ENCODE results near the gene NMNAT1. TPM values are rescaled to one million over a fixed set of nuclear protein-coding genes. Genes with fewer than 3 reads are reported as not detected.
"Not testable (repeated sequence)": the region's sequence is repeated elsewhere in the genome, so short reads cannot be mapped to it uniquely, and the experiment has no call there.

Gene NMNAT1
- total RNA-seq, 1 experiment from 2014 or later = 2.3 TPM

DNA sequence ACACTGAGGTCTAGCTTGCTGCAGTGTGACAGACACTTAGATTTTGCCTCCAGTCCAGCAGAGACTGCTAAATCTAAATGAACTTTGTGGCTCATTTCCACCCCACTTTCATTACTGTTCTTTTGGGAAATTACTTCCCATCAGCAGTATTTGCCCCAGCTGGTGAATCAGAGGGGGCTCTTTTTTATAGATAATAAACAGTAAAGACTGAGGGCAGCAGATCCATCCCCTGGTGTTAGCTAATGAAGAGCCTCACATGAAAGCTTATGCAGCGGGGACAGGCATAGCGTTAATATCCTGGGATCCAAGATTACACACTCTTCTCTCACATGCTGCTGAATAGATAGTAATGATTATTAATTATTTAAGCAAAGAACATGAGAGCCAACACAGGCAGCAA, 26.8 kb upstream of the NMNAT1 start (continued):
- TF ChIP-seq ZNF671 (CRISPR knock-in tag; IDR thresholded peaks at IDR 0.05) = no peak
- no peak for TF ChIP-seq FOXJ3 (CRISPR knock-in tag; IDR thresholded peaks at IDR 0.05; ENCODE audit: borderline replicate concordance)
- TF ChIP-seq ESRRA (CRISPR knock-in tag; IDR thresholded peaks at IDR 0.05; ENCODE audit: borderline replicate concordance) = no peak
- TF ChIP-seq PRRX2 (CRISPR knock-in tag; IDR thresholded peaks at IDR 0.05) = no peak

DNA sequence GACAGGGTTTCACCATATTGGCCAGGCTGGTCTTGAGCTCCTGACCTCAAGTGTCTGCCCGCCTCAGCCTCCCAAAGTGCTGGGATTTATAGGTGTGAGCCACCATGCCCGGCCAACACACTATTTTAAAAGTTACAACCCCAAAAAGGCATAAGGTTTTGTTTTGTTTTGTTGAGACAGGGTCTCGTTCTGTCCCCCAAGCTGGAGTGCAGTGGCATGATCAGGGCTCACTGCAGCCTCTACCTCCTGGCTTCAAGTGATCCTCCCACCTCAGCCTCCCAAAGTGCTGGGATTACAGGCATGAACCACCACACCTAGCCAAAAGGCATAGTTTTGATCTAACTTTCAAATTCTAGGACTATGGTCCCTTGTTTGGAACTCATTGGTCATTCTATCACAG, 25.8 kb upstream of the NMNAT1 start:
- H3K9me3 Mint-ChIP-seq; H3K36me3 Mint-ChIP-seq; ATAC-seq; H3K27ac Mint-ChIP-seq; H3K4me3 Mint-ChIP-seq; DNase-seq (ENCODE audit: low spot score); POLR2A ChIA-PET; H3K27me3 Mint-ChIP-seq (ENCODE audit: low read depth): not testable (repeated sequence)
- H3K4me1 Mint-ChIP-seq = peaks cover 16% of the 10 kb centered on the region
- CTCF ChIA-PET = interaction anchor here (1.0 kb wide), 1 partner anchor 50 kb away, joined by 4 read pairs; no protein-coding TSS in a partner anchor

DNA sequence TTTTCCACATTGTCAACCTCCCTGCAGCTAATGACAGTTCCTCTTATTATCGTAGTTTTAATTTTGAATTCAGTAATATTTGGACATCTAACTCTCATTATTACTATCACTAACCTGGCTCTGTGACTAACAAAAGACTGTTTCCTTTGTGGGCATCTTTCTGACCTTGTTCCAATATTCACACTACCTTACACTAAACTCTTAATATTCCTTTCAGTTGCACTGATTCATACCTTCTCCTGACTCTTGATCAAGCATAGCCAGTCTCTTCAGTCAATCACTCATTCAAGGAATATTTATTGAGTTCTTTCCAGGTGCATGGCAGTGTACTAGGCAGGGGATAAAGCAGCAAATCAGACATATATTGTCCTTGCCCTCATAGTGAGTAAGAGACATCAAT, 25.4 kb upstream of the NMNAT1 start:
- ChIA-PET POLR2A (no interaction called here), CTCF (no interaction called here)
- H3K9me3 Mint-ChIP-seq = no peaks in the 10 kb centered on the region
- H3K4me1 Mint-ChIP-seq = peaks cover 16% of the 10 kb centered on the region
- no peak overlapping the region for H3K27ac Mint-ChIP-seq
- no peaks in the 10 kb centered on the region for H3K36me3 Mint-ChIP-seq
- no peak for ATAC-seq
- H3K4me3 Mint-ChIP-seq = no peak overlapping the region
- no peak for DNase-seq (ENCODE audit: low spot score)
- H3K27me3 Mint-ChIP-seq (ENCODE audit: low read depth) = no peaks in the 10 kb centered on the region
- TF ChIP-seq, protein P1, sequence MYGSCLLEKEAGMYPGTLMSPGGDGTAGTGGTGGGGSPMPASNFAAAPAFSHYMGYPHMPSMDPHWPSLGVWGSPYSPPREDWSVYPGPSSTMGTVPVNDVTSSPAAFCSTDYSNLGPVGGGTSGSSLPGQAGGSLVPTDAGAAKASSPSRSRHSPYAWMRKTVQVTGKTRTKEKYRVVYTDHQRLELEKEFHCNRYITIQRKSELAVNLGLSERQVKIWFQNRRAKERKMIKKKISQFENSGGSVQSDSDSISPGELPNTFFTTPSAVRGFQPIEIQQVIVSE (CRISPR knock-in tag; IDR thresholded peaks at IDR 0.05; ENCODE audit: borderline replicate concordance) = no peak
- TF ChIP-seq GTF2I (CRISPR knock-in tag; conservative IDR thresholded peaks at IDR 0.05) = no peak
- no peak for TF ChIP-seq JUN (CRISPR knock-in tag; IDR thresholded peaks at IDR 0.05)
- no peak for TF ChIP-seq CREM (CRISPR knock-in tag; IDR thresholded peaks at IDR 0.05)
- TF ChIP-seq JAZF1 (CRISPR knock-in tag; IDR thresholded peaks at IDR 0.05) = no peak
- TF ChIP-seq, protein P2, sequence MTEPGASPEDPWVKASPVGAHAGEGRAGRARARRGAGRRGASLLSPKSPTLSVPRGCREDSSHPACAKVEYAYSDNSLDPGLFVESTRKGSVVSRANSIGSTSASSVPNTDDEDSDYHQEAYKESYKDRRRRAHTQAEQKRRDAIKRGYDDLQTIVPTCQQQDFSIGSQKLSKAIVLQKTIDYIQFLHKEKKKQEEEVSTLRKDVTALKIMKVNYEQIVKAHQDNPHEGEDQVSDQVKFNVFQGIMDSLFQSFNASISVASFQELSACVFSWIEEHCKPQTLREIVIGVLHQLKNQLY (CRISPR knock-in tag; IDR thresholded peaks at IDR 0.05) = no peak
- TF ChIP-seq, protein P3, sequence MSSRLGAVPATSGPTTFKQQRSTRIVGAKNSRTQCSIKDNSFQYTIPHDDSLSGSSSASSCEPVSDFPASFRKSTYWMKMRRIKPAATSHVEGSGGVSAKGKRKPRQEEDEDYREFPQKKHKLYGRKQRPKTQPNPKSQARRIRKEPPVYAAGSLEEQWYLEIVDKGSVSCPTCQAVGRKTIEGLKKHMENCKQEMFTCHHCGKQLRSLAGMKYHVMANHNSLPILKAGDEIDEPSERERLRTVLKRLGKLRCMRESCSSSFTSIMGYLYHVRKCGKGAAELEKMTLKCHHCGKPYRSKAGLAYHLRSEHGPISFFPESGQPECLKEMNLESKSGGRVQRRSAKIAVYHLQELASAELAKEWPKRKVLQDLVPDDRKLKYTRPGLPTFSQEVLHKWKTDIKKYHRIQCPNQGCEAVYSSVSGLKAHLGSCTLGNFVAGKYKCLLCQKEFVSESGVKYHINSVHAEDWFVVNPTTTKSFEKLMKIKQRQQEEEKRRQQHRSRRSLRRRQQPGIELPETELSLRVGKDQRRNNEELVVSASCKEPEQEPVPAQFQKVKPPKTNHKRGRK (CRISPR knock-in tag; IDR thresholded peaks at IDR 0.05; ENCODE audit: borderline replicate concordance) = no peak
- no peak for TF ChIP-seq NFATC4 (CRISPR knock-in tag; IDR thresholded peaks at IDR 0.05)
- TF ChIP-seq NR3C1 (CRISPR knock-in tag; conservative IDR thresholded peaks at IDR 0.05; ENCODE audit: low read depth) = no peak
- TF ChIP-seq, protein P4, sequence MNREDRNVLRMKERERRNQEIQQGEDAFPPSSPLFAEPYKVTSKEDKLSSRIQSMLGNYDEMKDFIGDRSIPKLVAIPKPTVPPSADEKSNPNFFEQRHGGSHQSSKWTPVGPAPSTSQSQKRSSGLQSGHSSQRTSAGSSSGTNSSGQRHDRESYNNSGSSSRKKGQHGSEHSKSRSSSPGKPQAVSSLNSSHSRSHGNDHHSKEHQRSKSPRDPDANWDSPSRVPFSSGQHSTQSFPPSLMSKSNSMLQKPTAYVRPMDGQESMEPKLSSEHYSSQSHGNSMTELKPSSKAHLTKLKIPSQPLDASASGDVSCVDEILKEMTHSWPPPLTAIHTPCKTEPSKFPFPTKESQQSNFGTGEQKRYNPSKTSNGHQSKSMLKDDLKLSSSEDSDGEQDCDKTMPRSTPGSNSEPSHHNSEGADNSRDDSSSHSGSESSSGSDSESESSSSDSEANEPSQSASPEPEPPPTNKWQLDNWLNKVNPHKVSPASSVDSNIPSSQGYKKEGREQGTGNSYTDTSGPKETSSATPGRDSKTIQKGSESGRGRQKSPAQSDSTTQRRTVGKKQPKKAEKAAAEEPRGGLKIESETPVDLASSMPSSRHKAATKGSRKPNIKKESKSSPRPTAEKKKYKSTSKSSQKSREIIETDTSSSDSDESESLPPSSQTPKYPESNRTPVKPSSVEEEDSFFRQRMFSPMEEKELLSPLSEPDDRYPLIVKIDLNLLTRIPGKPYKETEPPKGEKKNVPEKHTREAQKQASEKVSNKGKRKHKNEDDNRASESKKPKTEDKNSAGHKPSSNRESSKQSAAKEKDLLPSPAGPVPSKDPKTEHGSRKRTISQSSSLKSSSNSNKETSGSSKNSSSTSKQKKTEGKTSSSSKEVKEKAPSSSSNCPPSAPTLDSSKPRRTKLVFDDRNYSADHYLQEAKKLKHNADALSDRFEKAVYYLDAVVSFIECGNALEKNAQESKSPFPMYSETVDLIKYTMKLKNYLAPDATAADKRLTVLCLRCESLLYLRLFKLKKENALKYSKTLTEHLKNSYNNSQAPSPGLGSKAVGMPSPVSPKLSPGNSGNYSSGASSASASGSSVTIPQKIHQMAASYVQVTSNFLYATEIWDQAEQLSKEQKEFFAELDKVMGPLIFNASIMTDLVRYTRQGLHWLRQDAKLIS (CRISPR knock-in tag; IDR thresholded peaks at IDR 0.05; ENCODE audit: borderline replicate concordance) = no peak
- no peak for TF ChIP-seq TEAD1 (CRISPR knock-in tag; IDR thresholded peaks at IDR 0.05)
- no peak for TF ChIP-seq GABPB1 (CRISPR knock-in tag; IDR thresholded peaks at IDR 0.05)
- TF ChIP-seq RELA (CRISPR knock-in tag; IDR thresholded peaks at IDR 0.05; ENCODE audit: borderline replicate concordance) = no peak
- no peak for TF ChIP-seq FOXP1 (CRISPR knock-in tag; IDR thresholded peaks at IDR 0.05; ENCODE audit: borderline replicate concordance)
- TF ChIP-seq, protein P5, sequence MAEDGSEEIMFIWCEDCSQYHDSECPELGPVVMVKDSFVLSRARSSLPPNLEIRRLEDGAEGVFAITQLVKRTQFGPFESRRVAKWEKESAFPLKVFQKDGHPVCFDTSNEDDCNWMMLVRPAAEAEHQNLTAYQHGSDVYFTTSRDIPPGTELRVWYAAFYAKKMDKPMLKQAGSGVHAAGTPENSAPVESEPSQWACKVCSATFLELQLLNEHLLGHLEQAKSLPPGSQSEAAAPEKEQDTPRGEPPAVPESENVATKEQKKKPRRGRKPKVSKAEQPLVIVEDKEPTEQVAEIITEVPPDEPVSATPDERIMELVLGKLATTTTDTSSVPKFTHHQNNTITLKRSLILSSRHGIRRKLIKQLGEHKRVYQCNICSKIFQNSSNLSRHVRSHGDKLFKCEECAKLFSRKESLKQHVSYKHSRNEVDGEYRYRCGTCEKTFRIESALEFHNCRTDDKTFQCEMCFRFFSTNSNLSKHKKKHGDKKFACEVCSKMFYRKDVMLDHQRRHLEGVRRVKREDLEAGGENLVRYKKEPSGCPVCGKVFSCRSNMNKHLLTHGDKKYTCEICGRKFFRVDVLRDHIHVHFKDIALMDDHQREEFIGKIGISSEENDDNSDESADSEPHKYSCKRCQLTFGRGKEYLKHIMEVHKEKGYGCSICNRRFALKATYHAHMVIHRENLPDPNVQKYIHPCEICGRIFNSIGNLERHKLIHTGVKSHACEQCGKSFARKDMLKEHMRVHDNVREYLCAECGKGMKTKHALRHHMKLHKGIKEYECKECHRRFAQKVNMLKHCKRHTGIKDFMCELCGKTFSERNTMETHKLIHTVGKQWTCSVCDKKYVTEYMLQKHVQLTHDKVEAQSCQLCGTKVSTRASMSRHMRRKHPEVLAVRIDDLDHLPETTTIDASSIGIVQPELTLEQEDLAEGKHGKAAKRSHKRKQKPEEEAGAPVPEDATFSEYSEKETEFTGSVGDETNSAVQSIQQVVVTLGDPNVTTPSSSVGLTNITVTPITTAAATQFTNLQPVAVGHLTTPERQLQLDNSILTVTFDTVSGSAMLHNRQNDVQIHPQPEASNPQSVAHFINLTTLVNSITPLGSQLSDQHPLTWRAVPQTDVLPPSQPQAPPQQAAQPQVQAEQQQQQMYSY (CRISPR knock-in tag; IDR thresholded peaks at IDR 0.05) = no peak
- TF ChIP-seq, protein P6, sequence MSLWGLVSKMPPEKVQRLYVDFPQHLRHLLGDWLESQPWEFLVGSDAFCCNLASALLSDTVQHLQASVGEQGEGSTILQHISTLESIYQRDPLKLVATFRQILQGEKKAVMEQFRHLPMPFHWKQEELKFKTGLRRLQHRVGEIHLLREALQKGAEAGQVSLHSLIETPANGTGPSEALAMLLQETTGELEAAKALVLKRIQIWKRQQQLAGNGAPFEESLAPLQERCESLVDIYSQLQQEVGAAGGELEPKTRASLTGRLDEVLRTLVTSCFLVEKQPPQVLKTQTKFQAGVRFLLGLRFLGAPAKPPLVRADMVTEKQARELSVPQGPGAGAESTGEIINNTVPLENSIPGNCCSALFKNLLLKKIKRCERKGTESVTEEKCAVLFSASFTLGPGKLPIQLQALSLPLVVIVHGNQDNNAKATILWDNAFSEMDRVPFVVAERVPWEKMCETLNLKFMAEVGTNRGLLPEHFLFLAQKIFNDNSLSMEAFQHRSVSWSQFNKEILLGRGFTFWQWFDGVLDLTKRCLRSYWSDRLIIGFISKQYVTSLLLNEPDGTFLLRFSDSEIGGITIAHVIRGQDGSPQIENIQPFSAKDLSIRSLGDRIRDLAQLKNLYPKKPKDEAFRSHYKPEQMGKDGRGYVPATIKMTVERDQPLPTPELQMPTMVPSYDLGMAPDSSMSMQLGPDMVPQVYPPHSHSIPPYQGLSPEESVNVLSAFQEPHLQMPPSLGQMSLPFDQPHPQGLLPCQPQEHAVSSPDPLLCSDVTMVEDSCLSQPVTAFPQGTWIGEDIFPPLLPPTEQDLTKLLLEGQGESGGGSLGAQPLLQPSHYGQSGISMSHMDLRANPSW (CRISPR knock-in tag; conservative IDR thresholded peaks at IDR 0.05; ENCODE audit: low read depth) = no peak

Data from WTC11 (cell line).